Testis (tissue), 3 donors: ENCODE results near the gene NSUN2. TPM values are rescaled to one million over a fixed set of nuclear protein-coding genes. Genes with fewer than 3 reads are reported as not detected.
"Not testable (repeated sequence)": the region's sequence is repeated elsewhere in the genome, so short reads cannot be mapped to it uniquely, and the experiment has no call there.

Source experiments
- DNase-seq: peaks from one replicate; pipeline ENCODE4 v3.0.0-alpha.2; 2019
- H3K27ac ChIP-seq, 2 donors: fragments of 200-600 bp; sonication (generic); one replicate each; pipeline ENCODE4 v1.5.1; 2019
- H3K27me3 ChIP-seq: fragments of 200-600 bp; sonication (generic); one replicate; pipeline ENCODE4 v1.5.1; 2019
- H3K36me3 ChIP-seq: fragments of 200-600 bp; sonication (generic); one replicate; pipeline ENCODE4 v1.5.1; 2017; ENCODE audit warnings: low read depth; ENCODE audit errors: missing control alignments
- H3K4me1 ChIP-seq: fragments of 200-600 bp; sonication (generic); one replicate; pipeline ENCODE4 v1.5.1; 2019
- H3K4me3 ChIP-seq, 2 donors: fragments of 200-600 bp; sonication (generic); one replicate each; pipeline ENCODE4 v1.5.1; 2017 to 2019
- H3K9me3 ChIP-seq: fragments of 200-600 bp; sonication (generic); one replicate; pipeline ENCODE4 v1.5.1; 2017
- POLR2A ChIP-seq: fragments of 450-650 bp; IDR thresholded peaks from one replicate; pipeline ENCODE4 v1.6.1; 2017; ENCODE audit warnings: antibody characterized with exemption, mild to moderate bottlenecking, moderate library complexity
- WGBS, 2 donors: methylation state at CpG; one replicate each; pipeline ENCODE4 v1.1.5; 2018; 5-methylcytosine and 5-hydroxymethylcytosine counted together
- intact Hi-C: fragments of 100-400 bp; cut with DNase I; formaldehyde crosslinking; loops from one replicate; pipeline ENCODE4 v1.15.1; 2023; ENCODE audit warnings: low total_unique reads
- polyA plus RNA-seq: library from polyadenylated mRNA; stranded (reverse); fragments of 350-450 nt; fragmentation: Illumina TruSeq; extraction: RNeasy Lipid Tissue Mini Kit (QIAGEN cat#74804); gene quantifications from one replicate; pipeline ENCODE4 v1.2.3, GENCODE V29; 2014; ENCODE audit warnings: low read depth, low replicate concordance; ENCODE audit not compliant: insufficient read depth
- total RNA-seq, 2 donors: library from RNA; depleted of rRNA; stranded (reverse); fragments of >200 nt; gene quantifications; one replicate each; pipeline ENCODE4 v1.2.3, GENCODE V29; 2016
- TF ChIP-seq, protein P1 (sequence below), 3 experiments: fragments of 450-650 bp in 2 of 3; fragments of 200-600 bp in 1 of 3; sonication (generic) in 1 of 3; IDR thresholded peaks; one replicate each; pipeline ENCODE4 v1.5.1; 2016 to 2019; ENCODE audit warnings: antibody characterized with exemption in 3 of 3, mild to moderate bottlenecking in 2 of 3, moderate library complexity in 1 of 3

Gene NSUN2
- total and polyA plus RNA-seq, 3 donors from 2014 or later = 51.6 to 80.1 (median 66.7) TPM

DNA sequence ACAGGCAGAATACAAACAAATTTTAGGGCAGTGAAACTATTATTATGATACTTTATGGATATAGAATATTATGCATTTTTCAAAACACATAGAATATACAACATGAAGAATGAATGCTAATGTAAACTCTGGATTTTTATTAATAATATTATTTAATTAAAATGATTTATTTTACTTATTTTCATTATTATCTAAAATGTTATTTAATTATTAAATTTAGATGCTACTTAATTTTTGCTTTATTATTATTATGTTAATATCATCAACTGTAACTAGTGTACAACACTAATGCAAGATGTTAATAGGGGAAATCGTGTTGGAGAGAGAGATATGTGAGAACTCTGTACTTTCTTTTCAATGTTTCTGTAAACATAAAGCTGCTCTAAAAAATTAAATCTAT is 41.1 kb upstream of the NSUN2 start:
- TF ChIP-seq, protein P1, sequence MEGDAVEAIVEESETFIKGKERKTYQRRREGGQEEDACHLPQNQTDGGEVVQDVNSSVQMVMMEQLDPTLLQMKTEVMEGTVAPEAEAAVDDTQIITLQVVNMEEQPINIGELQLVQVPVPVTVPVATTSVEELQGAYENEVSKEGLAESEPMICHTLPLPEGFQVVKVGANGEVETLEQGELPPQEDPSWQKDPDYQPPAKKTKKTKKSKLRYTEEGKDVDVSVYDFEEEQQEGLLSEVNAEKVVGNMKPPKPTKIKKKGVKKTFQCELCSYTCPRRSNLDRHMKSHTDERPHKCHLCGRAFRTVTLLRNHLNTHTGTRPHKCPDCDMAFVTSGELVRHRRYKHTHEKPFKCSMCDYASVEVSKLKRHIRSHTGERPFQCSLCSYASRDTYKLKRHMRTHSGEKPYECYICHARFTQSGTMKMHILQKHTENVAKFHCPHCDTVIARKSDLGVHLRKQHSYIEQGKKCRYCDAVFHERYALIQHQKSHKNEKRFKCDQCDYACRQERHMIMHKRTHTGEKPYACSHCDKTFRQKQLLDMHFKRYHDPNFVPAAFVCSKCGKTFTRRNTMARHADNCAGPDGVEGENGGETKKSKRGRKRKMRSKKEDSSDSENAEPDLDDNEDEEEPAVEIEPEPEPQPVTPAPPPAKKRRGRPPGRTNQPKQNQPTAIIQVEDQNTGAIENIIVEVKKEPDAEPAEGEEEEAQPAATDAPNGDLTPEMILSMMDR (IDR thresholded peaks at IDR 0.05) = no peak
- no peak for TF ChIP-seq POLR2A

DNA sequence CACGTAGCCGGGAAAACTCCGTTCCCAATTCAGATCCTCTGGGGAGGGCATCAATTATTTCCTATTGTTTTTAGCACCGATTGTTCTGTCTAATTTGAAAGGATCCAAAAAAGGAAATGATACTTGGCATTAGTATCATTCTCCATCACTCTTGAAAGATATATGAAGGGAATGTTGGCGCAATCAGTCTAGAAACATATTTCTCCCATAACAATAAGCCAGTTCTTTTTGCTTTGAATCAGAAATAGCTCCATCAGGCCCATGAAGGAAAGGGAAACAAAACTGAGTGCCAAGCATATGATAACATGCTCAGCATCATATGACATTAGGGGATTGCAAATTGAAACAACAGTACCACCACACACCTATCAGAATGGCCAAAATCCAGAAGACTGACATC is 40.2 kb upstream of the NSUN2 start:
- TF ChIP-seq POLR2A = no peak
- TF ChIP-seq, protein P1 (IDR thresholded peaks at IDR 0.05) = no peak
- no peaks in the 10 kb centered on the region for H3K4me1 ChIP-seq
- DNase-seq = no peak
- H3K4me3 ChIP-seq = no peak overlapping the region
- H3K9me3 ChIP-seq = no peaks in the 10 kb centered on the region
- 67 to 80% methylated on average over 5 of the region's 5 CpGs for WGBS, 2 donors
- H3K27ac ChIP-seq = no peak overlapping the region
- intact Hi-C loops = no loop called here
- H3K27me3 ChIP-seq = no peaks in the 10 kb centered on the region
- H3K36me3 ChIP-seq = no peaks in the 10 kb centered on the region

More for the DNA sequence above, 41.1 kb upstream of the NSUN2 start:
- Histone ChIP-seq H3K27ac (no peak overlapping the region), H3K36me3 (no peaks in the 10 kb centered on the region), H3K9me3 (no peaks in the 10 kb centered on the region), H3K4me3 (no peak overlapping the region), H3K27me3 (no peaks in the 10 kb centered on the region), H3K4me1 (no peaks in the 10 kb centered on the region)
- intact Hi-C loops = no loop called here
- no peak for DNase-seq
- WGBS, 2 donors = 94 to 98% methylated on average over 1 of the region's 1 CpG

DNA sequence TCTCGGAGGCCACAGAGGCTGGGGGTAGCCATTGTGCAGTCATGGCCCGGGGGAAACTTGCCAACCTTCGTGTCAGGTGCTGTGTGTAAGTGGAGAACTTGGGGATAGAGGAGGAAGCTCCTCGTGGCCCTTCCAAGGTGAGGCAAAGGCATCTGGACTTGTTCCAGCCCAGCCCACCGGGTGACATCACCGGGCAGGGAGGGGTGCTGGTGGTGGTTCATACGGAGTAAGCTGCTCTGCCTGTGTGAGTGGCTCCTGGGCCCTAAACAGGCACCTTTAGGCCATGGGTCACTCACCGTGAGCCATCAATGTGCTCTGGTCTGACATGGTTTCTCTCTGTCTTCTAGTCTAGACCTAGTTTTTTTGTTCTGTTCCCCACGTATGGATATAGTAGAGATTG is 35.9 kb upstream of the NSUN2 start:
- intact Hi-C loops, H3K9me3 ChIP-seq, H3K27ac ChIP-seq, H3K27me3 ChIP-seq, H3K4me3 ChIP-seq, DNase-seq, H3K4me1 ChIP-seq, H3K36me3 ChIP-seq: not testable (repeated sequence)
- WGBS, 2 donors = 79 to 89% methylated on average over 7 to 9 of the region's 9 CpGs

DNA sequence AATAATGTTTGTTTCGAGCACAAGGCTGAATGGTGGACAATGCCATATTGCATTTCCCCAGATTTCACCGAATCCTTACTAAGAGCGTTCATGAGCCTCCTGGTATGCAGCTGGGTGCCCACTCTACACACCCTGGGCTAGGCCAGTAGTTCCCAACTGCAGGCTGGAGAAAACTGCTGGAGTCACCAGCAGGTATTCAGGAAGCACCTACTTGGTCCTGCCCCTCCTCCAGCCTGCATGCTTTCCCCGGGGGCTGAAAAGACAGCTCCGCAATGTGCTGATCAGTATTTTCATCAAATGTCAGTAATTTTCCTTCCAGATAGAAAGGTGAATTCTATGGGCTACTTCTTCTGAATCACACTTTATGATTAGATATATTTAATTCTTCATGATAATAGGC is 34.8 kb upstream of the NSUN2 start:
- intact Hi-C loops = no loop called here
- DNase-seq = no peak
- Histone ChIP-seq H3K36me3 (no peaks in the 10 kb centered on the region), H3K27ac (no peak overlapping the region), H3K4me1 (no peaks in the 10 kb centered on the region), H3K4me3 (no peak overlapping the region), H3K27me3 (no peaks in the 10 kb centered on the region), H3K9me3 (no peaks in the 10 kb centered on the region)
- 95 to 98% methylated on average over 5 of the region's 5 CpGs for WGBS, 2 donors
- TF ChIP-seq, protein P1 (IDR thresholded peaks at IDR 0.05) = no peak
- TF ChIP-seq POLR2A = no peak

DNA sequence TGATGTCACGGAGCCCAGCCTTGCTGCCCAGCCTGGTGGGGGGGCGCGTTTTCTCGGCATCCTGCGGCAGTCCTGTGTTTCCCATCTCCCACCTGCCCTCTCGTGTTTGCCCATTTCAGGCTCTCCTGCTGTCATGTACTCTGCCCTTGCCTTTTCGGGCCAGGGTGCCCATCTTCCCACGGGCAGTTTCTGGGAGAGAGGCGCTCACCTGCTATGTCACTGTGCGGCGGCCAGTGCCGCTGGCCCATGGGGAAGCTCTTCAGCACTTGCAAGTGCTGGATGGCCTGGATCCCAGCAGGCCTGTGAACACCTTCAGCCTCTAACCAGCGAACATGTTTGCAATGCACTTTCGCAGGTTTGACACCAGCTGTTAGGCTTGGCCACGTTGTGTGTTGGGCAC is 33.9 kb upstream of the NSUN2 start:
- intact Hi-C loops = no loop called here
- DNase-seq = no peak
- no peak for TF ChIP-seq POLR2A
- TF ChIP-seq, protein P1 (IDR thresholded peaks at IDR 0.05) = no peak
- no peaks in the 10 kb centered on the region for H3K4me1 ChIP-seq
- no peak overlapping the region for H3K27ac ChIP-seq
- no peaks in the 10 kb centered on the region for H3K36me3 ChIP-seq
- no peaks in the 10 kb centered on the region for H3K27me3 ChIP-seq
- 90 to 93% methylated on average over 11 to 15 of the region's 15 CpGs for WGBS, 2 donors
- no peak overlapping the region for H3K4me3 ChIP-seq
- no peaks in the 10 kb centered on the region for H3K9me3 ChIP-seq
